IMR-90 (cell line): ENCODE results near the gene RSPO4.

Source experiments
- BHLHE40 ChIP-seq: fragments of 150-350 bp; IDR thresholded peaks from 2 replicates; pipeline ENCODE4 v1.6.1; 2016; ENCODE audit warnings: mild to moderate bottlenecking, low read depth, low read length
- CEBPB ChIP-seq: IDR thresholded peaks from 2 replicates; pipeline ENCODE4 v1.6.1; 2012; ENCODE audit warnings: low read depth, low read length, improper control_type of control experiment
- CHD1 ChIP-seq: IDR thresholded peaks from 2 replicates; pipeline ENCODE4 v1.6.1; 2012; ENCODE audit warnings: low read depth, low read length, improper control_type of control experiment
- ELK1 ChIP-seq: fragments of 150-350 bp; IDR thresholded peaks from 2 replicates; pipeline ENCODE4 v1.6.1; 2016; ENCODE audit warnings: low read depth, mild to moderate bottlenecking, low read length, moderate library complexity, borderline replicate concordance
- FOS ChIP-seq: fragments of 150-350 bp; IDR thresholded peaks from 2 replicates; pipeline ENCODE4 v1.6.1; 2016; ENCODE audit warnings: low read depth, low read length
- MAFK ChIP-seq: IDR thresholded peaks from 2 replicates; pipeline ENCODE4 v1.6.1; 2012; ENCODE audit warnings: low read depth, low read length, improper control_type of control experiment
- MXI1 ChIP-seq: IDR thresholded peaks from 2 replicates; pipeline ENCODE4 v1.6.1; 2012; ENCODE audit warnings: low read depth, mild to moderate bottlenecking, low read length, moderate library complexity, borderline replicate concordance
- NFE2L2 ChIP-seq: fragments of 150-350 bp; IDR thresholded peaks from 2 replicates; pipeline ENCODE4 v1.6.1; 2016; ENCODE audit warnings: low read depth, mild to moderate bottlenecking, low read length
- POLR2A ChIP-seq: IDR thresholded peaks from 2 replicates; pipeline ENCODE4 v1.6.1; 2012; ENCODE audit warnings: mild to moderate bottlenecking, low read depth, low read length
- RAD21 ChIP-seq: IDR thresholded peaks from 2 replicates; pipeline ENCODE4 v1.6.1; 2012; ENCODE audit warnings: low read length, improper control_type of control experiment
- SMC3 ChIP-seq: fragments of 150-350 bp; IDR thresholded peaks from 2 replicates; pipeline ENCODE4 v1.6.1; 2016; ENCODE audit warnings: low read depth, mild to moderate bottlenecking, antibody characterized with exemption, low read length, moderate library complexity
- TF ChIP-seq, protein P1 (sequence below): fragments of 150-350 bp; IDR thresholded peaks from 2 replicates; pipeline ENCODE4 v1.6.1; 2017; ENCODE audit warnings: mild to moderate bottlenecking, antibody characterized with exemption, low read length, low read depth
- TF ChIP-seq, protein P2 (sequence below): conservative IDR thresholded peaks from 2 replicates; pipeline ENCODE4 v1.5.1; 2012; ENCODE audit warnings: mild to moderate bottlenecking, low read depth, low read length, improper control_type of control experiment

DNA sequence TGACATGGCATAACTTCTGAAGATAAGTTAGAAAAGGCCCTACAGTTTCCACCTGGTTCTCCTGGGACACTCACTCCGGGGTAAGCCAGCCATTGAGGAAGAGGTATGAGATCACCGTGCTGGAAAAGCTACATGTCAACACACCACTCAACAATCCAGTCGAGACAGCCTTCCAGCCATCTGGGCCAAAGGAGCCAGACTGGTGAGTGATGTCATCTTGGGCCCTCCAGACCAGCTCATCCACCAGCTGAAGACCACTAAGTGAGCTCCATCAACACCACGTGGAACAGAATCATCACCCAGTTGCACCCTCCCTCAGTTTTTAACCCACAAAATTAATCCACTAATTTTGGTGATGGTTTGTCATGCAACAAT, 32.3 kb upstream of the RSPO4 start:
- TF ChIP-seq, protein P1, sequence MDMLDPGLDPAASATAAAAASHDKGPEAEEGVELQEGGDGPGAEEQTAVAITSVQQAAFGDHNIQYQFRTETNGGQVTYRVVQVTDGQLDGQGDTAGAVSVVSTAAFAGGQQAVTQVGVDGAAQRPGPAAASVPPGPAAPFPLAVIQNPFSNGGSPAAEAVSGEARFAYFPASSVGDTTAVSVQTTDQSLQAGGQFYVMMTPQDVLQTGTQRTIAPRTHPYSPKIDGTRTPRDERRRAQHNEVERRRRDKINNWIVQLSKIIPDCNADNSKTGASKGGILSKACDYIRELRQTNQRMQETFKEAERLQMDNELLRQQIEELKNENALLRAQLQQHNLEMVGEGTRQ = no peak
- TF ChIP-seq, protein P2, sequence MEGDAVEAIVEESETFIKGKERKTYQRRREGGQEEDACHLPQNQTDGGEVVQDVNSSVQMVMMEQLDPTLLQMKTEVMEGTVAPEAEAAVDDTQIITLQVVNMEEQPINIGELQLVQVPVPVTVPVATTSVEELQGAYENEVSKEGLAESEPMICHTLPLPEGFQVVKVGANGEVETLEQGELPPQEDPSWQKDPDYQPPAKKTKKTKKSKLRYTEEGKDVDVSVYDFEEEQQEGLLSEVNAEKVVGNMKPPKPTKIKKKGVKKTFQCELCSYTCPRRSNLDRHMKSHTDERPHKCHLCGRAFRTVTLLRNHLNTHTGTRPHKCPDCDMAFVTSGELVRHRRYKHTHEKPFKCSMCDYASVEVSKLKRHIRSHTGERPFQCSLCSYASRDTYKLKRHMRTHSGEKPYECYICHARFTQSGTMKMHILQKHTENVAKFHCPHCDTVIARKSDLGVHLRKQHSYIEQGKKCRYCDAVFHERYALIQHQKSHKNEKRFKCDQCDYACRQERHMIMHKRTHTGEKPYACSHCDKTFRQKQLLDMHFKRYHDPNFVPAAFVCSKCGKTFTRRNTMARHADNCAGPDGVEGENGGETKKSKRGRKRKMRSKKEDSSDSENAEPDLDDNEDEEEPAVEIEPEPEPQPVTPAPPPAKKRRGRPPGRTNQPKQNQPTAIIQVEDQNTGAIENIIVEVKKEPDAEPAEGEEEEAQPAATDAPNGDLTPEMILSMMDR = no peak
- no peak for TF ChIP-seq RAD21
- TF ChIP-seq FOS = no peak
- no peak for TF ChIP-seq POLR2A
- TF ChIP-seq ELK1 = no peak
- no peak for TF ChIP-seq SMC3
- TF ChIP-seq CHD1 = no peak
- no peak for TF ChIP-seq BHLHE40
- TF ChIP-seq MAFK = no peak
- no peak for TF ChIP-seq MXI1
- no peak for TF ChIP-seq NFE2L2
- no peak for TF ChIP-seq CEBPB
